EH (cell line): ENCODE data around the gene VAPA.

ENCODE experiments used
- DNase-seq: peaks from one replicate; pipeline ENCODE4 v3.0.0-alpha.2; 2015; ENCODE audit warnings: low read depth

Gene VAPA

DNA sequence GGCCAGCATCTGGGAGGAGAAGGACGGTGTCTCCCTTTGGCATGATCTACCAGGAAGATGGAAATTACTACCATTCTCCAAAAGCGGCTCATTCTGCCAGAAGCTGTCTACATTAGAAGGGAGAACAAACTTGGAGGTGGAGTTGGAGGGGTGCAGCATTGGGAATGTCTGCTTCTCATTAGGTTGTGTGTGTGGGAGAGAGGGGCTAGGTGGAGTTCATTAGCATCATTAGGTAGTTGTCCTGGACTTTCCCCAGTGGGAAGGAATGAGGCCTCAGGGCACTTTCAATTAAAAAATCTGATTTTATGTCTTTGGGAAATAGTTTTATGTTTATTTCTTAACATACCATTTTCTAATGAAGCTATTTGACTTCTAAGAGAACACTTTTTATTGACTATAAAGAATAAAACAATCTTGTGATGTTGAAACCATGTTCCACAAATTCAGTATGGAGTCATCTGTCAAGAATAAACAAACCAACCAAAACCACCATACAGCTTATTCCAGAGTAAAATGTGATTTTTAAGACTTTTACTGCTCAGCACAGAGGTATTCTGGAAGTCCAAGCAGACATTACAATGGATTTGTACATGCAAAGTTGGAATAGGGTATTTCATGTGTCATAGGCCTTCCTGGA is 60.6 kb downstream of the VAPA start:
- peak; percentile 83 for DNase-seq

DNA sequence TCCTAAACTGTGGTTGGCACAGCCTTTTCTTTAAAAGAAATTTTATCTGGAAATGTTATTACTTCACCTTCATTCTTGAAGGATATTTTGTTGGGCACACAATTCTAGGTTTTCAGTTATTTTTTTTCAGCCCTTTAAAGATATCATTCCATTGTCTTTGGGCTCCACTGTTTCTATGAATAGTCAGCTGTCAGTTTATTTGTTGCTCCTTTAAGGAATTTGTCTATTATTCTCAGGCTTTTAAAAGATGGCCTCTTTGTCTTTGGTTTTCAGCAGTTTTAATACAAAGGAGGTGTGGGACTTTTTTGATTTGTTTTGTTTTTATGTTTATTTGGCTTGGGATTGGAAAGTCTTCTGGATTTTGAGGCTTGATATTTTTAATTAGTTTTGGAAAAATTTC is 61.8 kb downstream of the VAPA start:
- no peak for DNase-seq

DNA sequence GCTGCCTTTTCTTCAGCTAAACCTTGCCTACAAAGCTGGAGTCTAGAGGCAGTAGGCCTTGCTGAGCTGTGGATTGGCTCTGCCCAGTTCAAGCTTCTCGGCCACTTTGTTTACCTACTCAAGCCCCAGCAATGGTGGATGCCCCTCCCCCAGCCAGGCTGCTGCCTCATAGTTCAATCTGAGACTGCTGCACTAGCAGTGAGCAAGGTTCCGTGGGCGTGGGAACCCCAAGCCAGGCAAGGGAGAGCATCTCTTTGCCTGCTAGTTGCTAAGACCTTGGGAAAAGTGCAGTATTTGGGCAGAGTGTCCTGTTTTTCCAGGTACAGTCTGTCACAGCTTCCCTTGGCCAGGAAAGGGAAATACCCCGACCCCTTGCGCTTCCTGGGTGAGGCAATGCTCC is 68.9 kb downstream of the VAPA start:
- no peak for DNase-seq

DNA sequence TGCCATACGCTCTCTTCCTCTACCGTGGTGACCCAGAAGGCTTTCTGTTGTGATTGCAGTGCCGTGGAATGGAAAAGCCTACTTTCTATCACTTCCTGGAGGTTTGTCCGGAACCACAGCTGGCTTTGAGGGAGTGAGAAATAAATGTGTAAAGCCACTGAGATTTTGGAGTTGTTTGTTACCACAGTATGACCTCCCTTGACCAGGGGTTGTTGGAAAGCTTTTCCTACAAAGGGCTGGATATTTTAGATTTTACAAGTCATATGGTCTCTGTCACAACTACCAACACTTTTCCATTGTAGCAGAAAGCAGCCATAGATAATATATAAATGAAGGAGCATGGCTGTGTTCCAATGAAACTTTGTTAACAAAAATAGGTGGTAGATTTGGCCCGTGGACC is 70.3 kb downstream of the VAPA start:
- DNase-seq = peak; percentile 33

DNA sequence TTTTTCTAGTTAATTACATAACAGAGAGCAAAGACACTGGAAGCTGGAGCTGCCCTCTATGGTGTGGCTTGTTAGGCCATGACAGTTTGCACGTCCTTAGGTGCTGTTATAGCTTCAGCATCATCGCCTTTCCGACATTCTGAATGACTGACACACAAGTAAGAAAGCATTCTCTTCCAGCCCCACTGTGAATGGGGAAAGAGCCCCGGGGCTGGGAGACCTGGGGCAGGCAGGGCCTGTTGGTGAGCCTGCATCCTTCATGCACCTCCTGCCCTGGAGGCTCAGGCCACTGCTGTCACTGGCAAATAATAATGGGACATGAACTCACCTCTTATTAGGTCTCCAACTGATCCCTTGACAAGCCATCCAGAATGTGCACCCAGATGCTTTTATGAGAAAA is 71.8 kb downstream of the VAPA start:
- no peak for DNase-seq

DNA sequence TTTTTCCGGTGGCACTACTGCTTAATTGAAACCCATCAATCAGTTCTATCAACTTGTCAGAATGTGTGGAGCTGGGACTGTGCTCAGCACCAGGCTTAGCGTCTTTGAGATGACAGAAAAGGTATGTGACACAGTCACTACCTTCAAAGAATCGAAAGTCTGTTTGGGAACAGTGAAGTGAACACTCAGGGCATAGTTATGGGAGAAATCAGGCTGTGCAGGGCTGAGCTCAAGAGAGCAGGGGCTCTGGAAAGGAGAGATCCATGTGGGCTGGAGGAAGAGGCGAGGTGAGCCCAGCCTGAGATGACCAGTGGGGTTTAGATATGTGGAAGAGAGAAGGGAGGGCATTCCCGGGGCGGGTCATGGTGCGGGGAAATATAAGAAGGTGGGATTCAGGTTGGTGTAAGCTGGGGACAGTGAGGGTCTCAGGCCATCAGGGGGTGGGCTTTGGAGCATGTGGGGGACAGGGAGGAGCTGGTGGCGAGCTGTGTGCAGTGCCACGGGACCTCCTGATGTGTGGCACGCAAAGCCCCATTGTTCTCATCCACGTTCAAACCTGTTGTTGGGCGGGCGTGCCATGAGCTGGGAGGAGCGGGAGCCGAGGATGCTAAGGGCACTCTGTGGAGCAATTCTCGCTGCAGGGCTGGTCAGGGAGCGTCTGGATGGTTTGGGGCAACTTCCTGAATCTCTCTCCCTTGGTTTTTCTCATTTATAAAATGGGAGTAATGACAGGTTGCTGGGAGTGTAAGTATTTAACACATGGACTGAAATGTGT is 72.5 kb downstream of the VAPA start:
- DNase-seq = no peak

DNA sequence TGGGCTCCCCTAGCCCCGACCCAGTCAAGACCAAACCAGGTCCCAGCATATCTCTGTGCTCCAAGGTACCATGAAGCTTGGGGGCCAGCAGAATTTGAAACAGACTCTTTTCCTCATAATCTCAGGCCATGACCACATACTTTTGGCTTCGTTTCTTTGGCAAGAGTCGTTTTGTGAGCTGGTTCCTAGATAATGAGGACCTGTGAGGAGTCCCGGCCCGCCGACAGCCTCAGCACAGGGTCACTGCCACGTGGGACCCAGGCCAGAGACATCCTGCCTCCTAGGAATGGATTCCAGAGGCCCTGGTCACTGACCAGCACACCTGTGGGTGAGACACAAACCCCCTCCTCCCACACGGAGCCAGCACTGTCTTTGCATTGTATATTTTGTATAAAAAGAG is 73.5 kb downstream of the VAPA start:
- DNase-seq = no peak

DNA sequence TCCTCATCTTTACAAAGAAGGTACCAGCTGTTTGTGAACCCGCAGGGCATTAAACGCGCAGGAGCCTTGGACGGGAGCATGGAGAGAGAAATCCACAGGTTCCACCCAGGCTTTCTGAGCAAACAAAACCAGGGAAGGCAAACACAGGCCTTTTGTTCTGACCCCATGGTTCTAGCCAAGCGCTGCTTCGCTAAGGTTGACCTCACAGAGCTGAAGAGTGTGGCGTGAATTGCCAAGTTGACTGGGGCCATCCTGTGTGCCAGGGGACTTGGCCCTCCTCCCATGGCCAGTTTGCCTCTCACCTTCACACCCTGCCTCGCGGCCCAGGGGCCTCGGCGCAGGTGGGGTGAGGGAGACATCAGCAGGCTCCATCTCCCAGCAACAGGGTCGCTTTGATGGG is 74.1 kb downstream of the VAPA start:
- no peak for DNase-seq

DNA sequence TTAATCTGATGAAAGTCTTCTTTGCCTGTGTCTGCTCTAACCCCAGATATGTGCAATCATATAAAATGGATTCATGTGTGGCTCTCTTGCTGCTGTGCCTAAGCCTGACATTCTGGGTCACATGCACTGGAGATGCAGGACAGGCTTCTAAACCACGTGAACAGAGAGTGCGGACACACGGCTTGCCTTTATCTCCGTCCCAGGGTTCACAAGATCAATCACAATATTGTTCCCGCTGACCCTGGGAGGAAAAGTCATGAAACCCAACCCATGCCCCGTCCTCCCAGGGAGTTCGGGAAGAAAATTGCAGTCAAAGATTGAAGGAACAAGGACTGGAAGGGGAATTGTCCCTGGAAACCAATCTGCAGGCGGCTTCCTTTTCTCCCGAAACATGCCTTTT is 74.8 kb downstream of the VAPA start:
- no peak for DNase-seq

DNA sequence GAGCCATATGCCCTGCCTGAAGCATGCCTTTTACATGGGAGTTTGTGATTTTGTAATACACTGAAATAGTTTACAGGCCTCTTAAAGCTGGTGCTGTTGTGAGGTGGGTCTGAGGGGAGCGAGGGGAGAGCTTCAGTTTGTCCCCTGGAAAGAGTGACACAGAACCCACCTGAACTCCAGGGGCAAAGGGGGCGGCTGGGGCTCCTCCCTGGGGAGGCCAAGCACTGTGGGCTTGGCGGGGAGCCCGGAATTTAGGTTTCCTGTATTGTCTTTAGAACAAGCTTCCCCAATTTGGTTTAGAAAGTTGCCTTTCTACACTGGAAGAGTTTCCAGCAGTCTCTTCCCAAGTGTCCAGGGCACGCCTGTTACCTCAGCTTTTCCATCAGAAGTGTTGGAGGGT is 75.7 kb downstream of the VAPA start:
- no peak for DNase-seq

DNA sequence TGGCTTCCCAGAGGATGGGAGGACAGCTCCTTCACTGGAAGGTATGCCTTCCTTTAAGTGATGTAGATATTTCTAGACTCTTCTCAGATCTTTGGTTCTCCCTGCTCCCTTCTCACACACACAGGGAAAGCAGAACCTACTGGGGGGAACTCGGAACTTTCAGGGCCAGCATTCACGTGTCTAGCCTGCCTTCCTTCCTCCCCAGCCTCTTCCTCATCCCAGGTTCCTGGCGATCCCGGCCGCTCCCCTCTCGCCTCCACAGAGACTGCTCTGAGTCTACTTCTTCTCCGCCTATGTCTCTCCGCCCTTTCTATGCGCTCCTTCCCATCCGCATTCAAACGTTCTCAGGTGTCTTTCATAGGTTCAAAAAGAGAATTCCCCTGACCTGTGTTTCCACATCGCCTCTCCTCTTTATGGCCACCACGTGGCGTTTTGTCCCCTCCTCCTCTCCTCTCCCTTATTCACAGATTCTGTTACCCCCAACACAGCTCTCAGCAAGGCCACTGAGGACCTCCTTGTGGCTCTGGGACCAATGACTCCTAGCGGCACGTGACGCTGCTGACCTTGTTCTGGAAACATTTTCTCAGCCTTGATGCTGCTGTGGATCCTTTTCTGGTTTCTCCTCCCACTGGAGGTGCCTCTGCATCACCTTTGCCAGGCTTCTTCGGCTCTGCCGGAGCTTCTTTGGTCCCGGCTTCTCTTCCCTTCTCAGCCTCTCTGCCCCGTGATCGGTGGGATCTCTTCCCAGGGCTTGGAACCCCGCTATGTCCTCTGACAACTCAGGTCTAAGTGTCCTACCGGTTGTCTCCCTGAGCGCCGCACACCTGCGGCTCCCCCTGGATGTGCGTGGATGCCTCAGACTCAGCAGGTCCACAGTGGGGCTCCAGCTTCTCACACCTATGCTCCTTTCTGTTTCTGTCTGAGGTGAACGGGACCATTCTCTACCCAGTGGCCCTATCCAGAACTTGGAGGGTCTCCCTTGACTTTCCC is 77.5 kb downstream of the VAPA start:
- no peak for DNase-seq

DNA sequence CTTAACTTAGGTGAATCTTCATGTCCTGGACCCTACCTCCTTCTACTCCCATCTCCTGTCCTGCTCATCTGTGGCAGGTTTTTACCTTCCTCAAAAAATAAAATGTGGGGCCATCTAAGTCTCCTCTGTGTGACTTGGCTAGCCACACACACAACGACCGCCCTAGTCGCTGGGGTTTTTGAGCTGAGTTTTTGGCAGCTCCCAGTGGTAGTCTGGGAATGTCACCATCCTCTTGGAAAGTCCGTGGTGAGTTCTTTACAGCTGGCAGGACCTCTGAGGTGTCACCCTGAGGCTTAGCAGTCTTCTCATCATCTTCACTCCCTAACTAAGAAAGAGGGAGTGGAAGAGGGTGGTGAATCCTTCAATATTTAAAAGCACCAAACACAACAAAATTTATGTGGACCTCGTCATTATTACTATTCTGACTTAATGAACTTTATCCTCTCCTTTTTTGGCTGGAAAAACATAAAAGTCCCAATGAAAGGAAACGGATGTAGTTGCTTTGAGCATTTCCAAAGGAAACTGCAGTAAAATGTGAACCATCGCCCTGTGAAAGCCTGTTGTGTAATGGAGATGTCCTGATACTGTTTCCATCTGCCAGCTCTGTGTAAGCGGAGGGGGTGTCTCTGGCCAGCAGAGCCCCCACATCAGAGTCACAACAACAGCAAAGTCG is 78.6 kb downstream of the VAPA start:
- DNase-seq = peak; percentile 42

DNA sequence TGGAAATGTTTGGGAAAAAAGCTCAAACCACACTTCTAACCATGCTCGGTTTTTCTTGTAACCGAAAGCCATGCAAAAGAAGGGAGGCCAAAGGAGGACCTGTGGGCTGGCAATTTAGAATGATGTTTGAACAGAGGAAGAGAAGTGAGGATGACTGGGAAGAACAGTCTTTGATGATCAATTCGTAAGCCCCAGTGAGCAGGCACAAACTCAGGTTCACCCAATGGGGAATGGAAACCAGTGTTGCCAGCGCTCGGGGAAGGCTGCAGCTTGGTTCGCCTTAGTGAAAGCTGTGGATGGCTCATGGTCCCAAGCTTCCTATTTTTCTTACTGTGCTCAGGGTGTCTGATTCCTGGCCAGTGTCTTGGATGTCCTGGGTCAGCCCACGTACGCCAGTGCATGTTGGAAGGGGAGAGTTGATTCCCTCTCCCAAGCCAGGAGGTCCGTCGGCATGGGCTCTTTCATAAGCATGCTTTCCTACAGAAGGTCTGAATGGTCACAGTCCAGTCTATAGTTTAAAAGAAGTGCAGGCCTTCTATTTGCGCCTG is 79.2 kb downstream of the VAPA start:
- DNase-seq = no peak

DNA sequence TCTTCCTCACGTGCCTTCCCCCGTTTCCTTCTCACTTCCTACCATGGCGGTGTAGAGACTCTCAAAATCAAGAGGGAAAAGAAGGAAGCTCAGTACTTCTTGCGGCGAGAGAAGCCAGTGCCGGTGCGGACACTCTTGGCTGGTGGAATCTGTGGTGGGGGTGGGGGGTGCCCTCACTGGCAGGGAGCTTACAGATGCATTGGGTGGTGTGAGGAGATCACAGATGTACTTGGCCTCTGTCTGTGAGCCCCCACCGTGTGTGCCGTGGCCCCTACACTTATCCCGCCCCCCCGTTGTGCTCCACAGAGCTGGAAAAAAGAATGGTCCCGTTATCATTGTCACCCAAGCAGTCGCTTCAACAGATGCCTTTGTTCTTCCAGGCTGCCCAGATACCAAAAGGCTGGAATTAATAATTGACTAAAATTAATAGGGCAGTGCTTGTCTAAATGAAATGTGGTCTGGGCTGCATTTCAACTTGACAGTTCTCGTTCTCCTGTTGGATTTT is 79.8 kb downstream of the VAPA start:
- DNase-seq = no peak

DNA sequence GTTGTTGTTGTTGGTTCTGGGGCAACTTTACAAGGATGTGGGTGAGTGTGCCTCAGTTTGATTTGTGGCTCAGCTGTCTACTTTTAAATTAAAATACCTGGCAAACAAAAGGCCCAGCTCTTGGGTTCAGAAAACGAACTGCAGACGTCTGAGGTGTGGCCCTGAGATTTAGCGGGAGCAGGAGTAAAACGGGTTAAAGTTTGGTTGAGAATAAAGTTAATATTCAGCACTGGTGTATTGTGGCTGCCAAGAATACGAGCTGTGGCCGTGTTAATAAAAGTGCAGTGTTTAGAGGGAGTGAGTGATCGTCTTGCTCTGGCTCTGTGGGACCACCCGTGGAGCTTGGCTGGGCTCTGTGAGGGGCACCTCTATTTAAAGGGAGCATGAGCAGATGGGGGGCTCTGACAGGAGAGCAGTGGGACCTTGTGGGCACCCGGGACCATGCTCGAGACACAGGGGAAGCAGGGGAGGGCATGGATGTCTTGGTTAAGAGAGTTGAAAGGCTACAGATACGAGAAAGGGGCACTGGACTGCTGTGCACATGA is 80.3 kb downstream of the VAPA start:
- no peak for DNase-seq

DNA sequence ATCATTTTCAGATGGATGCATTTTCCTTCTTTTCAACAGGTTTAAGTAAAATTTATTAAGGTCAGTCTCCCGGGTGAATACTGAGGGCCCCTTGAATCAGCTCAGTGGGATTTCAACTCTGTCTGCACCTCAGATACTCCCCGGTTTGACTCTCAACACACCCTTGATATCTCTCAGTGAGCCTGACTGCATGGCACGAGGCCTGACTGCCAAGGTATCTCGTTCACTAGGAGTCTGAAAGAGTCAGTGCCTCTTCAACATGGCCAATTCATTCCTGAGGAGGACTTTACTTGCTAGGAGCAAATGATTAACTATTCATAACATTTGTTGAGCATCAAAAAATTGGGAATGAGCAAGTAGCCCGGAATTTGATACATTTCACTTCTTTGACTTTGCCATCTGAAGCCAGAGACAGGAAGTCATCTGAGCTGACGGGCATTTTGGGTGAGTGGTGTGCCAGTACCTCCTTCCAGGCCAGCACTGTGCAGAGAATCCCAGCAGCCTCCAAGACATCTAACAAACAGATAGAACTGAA is 81.0 kb downstream of the VAPA start:
- no peak for DNase-seq

DNA sequence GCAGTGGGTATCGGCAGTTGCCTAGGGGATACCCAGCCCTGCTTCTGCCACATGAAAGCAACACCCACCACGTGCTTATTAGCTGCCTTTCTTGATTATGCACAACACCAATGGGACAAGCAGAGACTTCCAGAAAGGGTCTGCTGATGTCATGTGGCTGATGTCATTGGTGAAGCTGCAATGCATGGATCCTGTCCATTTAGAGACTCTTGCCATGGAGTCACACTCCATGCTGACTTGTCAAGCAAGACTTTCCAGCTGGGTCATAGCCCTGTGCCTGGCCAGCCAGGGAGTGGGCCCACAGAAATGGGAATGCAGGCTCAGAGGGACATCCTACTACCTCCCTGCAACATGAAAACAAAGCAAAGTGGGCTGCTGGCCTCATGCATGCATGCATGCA is 81.8 kb downstream of the VAPA start:
- no peak for DNase-seq

DNA sequence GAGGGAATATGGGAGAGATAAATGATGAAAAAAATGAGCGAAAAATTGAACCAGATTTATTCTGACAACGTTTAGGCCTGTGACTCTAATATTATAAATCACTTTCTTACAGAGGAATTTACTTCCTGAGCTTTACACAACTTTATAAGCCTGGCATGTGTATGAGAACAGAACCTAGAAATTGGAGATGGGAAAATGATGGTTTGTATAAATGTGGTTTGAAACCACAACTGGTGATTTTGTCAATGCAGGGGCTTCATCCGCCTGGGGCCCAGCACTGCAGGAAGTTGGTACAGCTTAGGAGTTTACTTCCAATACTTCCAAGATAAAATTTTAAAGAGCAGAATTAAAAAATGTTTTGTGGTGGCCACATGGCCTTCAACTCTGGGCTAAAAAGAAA is 82.3 kb downstream of the VAPA start:
- DNase-seq = peak; percentile 49

DNA sequence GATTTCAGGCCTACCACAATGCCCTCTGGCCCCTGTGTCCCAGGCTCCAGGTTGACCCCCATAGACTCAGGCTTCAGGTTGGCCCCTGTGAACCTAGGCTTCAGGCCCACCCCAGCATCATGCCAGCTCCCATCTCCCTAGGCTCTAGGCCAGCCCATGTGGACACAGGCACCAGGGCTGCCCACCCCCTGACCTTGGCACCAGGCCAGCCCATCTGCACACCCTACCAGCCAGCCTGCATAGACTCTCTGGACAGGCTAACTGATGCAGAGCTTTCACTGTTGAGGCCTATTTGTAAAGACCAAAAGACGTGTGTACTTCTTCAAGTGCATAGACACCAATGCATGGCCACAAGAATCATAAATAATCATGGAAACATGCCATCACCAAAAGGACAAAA is 83.9 kb downstream of the VAPA start:
- DNase-seq = no peak

DNA sequence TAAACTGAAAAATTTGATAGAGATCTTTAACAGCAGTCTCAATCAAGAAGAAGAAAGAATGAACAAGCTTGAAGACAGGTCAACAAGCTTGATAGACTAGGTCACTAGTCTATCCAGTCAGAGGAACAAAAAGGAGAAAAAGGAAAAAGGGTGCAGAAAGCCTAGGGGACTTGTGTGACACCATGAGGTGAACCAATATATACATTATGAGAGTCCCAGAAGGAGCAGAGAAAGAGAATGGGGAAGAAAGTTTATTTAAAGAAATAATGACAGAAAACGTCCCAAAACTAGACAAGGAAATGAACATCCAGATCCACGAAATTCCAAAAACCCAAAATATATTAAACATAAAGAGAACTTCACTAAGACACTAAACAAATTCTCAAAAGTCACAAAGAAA is 84.5 kb downstream of the VAPA start:
- DNase-seq = no peak

DNA sequence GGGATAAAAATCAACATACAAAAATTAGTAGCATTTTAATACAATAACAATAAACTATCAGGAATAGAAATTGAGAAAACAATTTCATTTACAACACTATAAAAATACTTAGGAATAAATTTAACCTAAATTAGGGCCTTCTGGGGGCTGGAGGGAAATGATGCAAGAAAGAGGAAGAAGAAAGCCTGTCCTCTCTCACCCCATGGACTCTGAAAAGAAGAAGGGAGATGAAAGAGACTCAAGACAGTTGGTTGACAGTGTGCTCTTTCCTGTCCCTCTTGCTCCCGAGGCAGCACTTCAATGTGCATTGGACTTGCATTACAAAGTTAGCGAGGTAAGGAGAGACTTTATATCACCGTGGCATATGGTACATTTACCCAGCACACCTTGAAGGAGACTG is 88.5 kb downstream of the VAPA start:
- DNase-seq = no peak
